Measurements from ENCODE around the gene AMDHD1. TPM values are rescaled to one million over a fixed set of nuclear protein-coding genes. Genes with fewer than 3 reads are reported as not detected.

Gene AMDHD1
- total RNA-seq, 1 experiment from 2014 or later, result 0.80 TPM

GRCh38 chr12:95960241-95960640, 17.1 kb downstream of the AMDHD1 start:
- DNase-seq (no peak), ATAC-seq (no peak)
- Histone ChIP-seq H4K20me1 (ENCODE audit: low read length) (no peaks in the 10 kb centered on the region), H3K9me3 (ENCODE audit: low read length) (no peaks in the 10 kb centered on the region), H3F3A (ENCODE audit: low read length, unreplicated experiment) (no peaks in the 10 kb centered on the region), H3K9ac (ENCODE audit: low read length) (no peak overlapping the region), H3K27ac (ENCODE audit: low read length) (no peak overlapping the region), H3K27me3 (ENCODE audit: low read length) (no peaks in the 10 kb centered on the region), H3K4me3 (ENCODE audit: low read length) (no peak overlapping the region), H3K9me2 (replicated peaks; ENCODE audit: low read length) (no peaks in the 10 kb centered on the region), H3K79me2 (ENCODE audit: low read length) (no peaks in the 10 kb centered on the region), H3K4me2 (ENCODE audit: low read length) (no peak overlapping the region), H3K36me3 (ENCODE audit: low read depth, low read length) (no peaks in the 10 kb centered on the region), H2AFZ (ENCODE audit: low read length) (no peak overlapping the region), H3K4me1 (ENCODE audit: insufficient read depth, low read length) (no peaks in the 10 kb centered on the region)
- CTCF ChIA-PET, result interaction anchor here (0.7 kb wide), 1 partner anchor 137 kb away, joined by 3 read pairs; no protein-coding TSS in a partner anchor
- intact Hi-C loops (cut with micrococcal nuclease), result no loop called here
- POLR2A ChIA-PET (ENCODE audit: unreplicated experiment), result no interaction called here
- no TSS peak for BruUV-seq (replicated peaks)
- TF ChIP-seq, protein P1, sequence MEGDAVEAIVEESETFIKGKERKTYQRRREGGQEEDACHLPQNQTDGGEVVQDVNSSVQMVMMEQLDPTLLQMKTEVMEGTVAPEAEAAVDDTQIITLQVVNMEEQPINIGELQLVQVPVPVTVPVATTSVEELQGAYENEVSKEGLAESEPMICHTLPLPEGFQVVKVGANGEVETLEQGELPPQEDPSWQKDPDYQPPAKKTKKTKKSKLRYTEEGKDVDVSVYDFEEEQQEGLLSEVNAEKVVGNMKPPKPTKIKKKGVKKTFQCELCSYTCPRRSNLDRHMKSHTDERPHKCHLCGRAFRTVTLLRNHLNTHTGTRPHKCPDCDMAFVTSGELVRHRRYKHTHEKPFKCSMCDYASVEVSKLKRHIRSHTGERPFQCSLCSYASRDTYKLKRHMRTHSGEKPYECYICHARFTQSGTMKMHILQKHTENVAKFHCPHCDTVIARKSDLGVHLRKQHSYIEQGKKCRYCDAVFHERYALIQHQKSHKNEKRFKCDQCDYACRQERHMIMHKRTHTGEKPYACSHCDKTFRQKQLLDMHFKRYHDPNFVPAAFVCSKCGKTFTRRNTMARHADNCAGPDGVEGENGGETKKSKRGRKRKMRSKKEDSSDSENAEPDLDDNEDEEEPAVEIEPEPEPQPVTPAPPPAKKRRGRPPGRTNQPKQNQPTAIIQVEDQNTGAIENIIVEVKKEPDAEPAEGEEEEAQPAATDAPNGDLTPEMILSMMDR (conservative IDR thresholded peaks at IDR 0.05; ENCODE audit: low read depth, low read length), result no peak
- TF ChIP-seq EZH2 (IDR thresholded peaks at IDR 0.05; ENCODE audit: low read length, unreplicated experiment), result no peak
- TF ChIP-seq EZH2phosphoT487 (IDR thresholded peaks at IDR 0.05; ENCODE audit: borderline replicate concordance, low read length), result no peak

DNA sequence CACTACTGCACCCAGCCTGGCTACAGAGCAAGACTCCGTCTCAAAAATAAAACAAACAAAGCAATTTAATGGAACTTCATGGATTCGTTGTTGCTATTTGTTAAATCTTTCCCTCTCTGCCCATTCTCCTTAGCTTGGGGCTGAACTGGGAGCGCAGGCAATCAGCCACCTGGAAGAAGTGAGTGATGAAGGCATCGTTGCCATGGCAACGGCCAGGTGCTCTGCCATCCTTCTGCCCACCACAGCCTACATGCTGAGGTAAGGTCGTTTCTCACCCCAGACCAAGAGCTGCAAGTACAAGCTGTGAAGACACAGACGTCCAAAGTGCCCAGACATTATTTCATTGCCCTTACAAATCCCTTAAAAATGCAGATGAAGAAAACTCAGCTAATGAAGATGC, 19.1 kb downstream of the AMDHD1 start:
- H3K36me3 ChIP-seq (ENCODE audit: low read depth, low read length), result no peaks in the 10 kb centered on the region

DNA sequence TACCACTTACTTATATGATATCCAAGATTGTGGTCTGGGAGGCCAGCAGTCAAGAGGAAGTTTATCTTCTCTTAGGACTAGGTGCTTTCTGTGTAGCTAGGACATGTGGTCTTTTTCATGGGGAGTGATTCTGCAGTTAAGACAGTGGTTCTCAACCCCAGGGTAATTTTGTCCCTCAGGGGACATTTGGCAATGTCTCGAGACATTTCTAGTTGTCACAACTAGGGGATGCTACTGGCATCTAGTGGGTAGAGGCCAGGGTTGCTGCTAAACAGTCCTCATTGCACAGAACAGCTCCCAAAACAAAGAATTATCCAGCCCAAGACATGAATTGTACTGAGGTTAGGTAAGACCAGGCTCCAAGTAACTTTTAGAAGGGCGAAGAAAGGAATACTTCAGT, 20.0 kb downstream of the AMDHD1 start:
- H3K36me3 ChIP-seq (ENCODE audit: low read depth, low read length), result no peaks in the 10 kb centered on the region
- H3K9ac ChIP-seq (ENCODE audit: low read length), result no peak overlapping the region
- H3K4me3 ChIP-seq (ENCODE audit: low read length), result no peak overlapping the region
- POLR2A ChIA-PET (ENCODE audit: unreplicated experiment), result no interaction called here
- no peaks in the 10 kb centered on the region for H3F3A ChIP-seq (ENCODE audit: low read length, unreplicated experiment)
- no TSS peak for BruUV-seq (replicated peaks)
- no peak overlapping the region for H3K4me2 ChIP-seq (ENCODE audit: low read length)
- no peaks in the 10 kb centered on the region for H3K9me2 ChIP-seq (replicated peaks; ENCODE audit: low read length)
- TF ChIP-seq EZH2phosphoT487 (IDR thresholded peaks at IDR 0.05; ENCODE audit: borderline replicate concordance, low read length) (no peak), EZH2 (IDR thresholded peaks at IDR 0.05; ENCODE audit: low read length, unreplicated experiment) (no peak)
- TF ChIP-seq, protein P1 (conservative IDR thresholded peaks at IDR 0.05; ENCODE audit: low read depth, low read length), result peak; percentile 69
- peak; percentile 52 for DNase-seq
- ATAC-seq, result peak; percentile 86
- no peaks in the 10 kb centered on the region for H3K79me2 ChIP-seq (ENCODE audit: low read length)
- H4K20me1 ChIP-seq (ENCODE audit: low read length), result no peaks in the 10 kb centered on the region
- intact Hi-C loops (cut with micrococcal nuclease), result no loop called here
- no peaks in the 10 kb centered on the region for H3K27me3 ChIP-seq (ENCODE audit: low read length)
- H3K9me3 ChIP-seq (ENCODE audit: low read length), result no peaks in the 10 kb centered on the region
- CTCF ChIA-PET, result interaction anchor here (0.5 to 0.6 kb wide), 3 partner anchors 36 to 409 kb away, joined by 3 read pairs; no protein-coding TSS in a partner anchor
- H3K27ac ChIP-seq (ENCODE audit: low read length), result no peak overlapping the region
- no peaks in the 10 kb centered on the region for H3K4me1 ChIP-seq (ENCODE audit: insufficient read depth, low read length)
- no peak overlapping the region for H2AFZ ChIP-seq (ENCODE audit: low read length)

More for the DNA sequence above, 19.1 kb downstream of the AMDHD1 start:
- Histone ChIP-seq H4K20me1 (ENCODE audit: low read length) (no peaks in the 10 kb centered on the region), H3K27me3 (ENCODE audit: low read length) (no peaks in the 10 kb centered on the region), H3K9ac (ENCODE audit: low read length) (no peak overlapping the region), H3K4me2 (ENCODE audit: low read length) (no peak overlapping the region), H3K4me3 (ENCODE audit: low read length) (no peak overlapping the region), H3K79me2 (ENCODE audit: low read length) (no peaks in the 10 kb centered on the region), H3F3A (ENCODE audit: low read length, unreplicated experiment) (no peaks in the 10 kb centered on the region), H3K9me2 (replicated peaks; ENCODE audit: low read length) (no peaks in the 10 kb centered on the region), H3K9me3 (ENCODE audit: low read length) (no peaks in the 10 kb centered on the region), H3K27ac (ENCODE audit: low read length) (no peak overlapping the region), H2AFZ (ENCODE audit: low read length) (no peak overlapping the region), H3K4me1 (ENCODE audit: insufficient read depth, low read length) (no peaks in the 10 kb centered on the region)
- CTCF ChIA-PET, result no interaction called here
- no peak for DNase-seq
- TF ChIP-seq, protein P1 (conservative IDR thresholded peaks at IDR 0.05; ENCODE audit: low read depth, low read length), result no peak
- TF ChIP-seq EZH2phosphoT487 (IDR thresholded peaks at IDR 0.05; ENCODE audit: borderline replicate concordance, low read length), result no peak
- intact Hi-C loops (cut with micrococcal nuclease), result no loop called here
- ATAC-seq, result no peak
- POLR2A ChIA-PET (ENCODE audit: unreplicated experiment), result interaction anchor here (0.6 kb wide), 1 partner anchor 7 kb away, joined by 13 read pairs; no protein-coding TSS in a partner anchor
- BruUV-seq (replicated peaks), result no TSS peak
